H1 (cell line): ENCODE results near the gene DHX57. TPM values are rescaled to one million over a fixed set of nuclear protein-coding genes. Genes with fewer than 3 reads are reported as not detected.

ENCODE experiments used
- CTCF ChIA-PET: fragments of 300-600 bp; sonication (Branson Sonifier 250); formaldehyde crosslinking; loops from one replicate; lab custom pipeline; 2021; ENCODE audit not compliant: partially characterized antibody; lab: Charles Lee
- POLR2A ChIA-PET: fragments of 300-600 bp; sonication (Branson Sonifier 250); formaldehyde crosslinking; loops from one replicate; lab custom pipeline; 2021; ENCODE audit warnings: inconsistent platforms; ENCODE audit not compliant: partially characterized antibody; lab: Charles Lee
- DNase-seq, 2 experiments: peaks; one replicate each; pipeline versions ENCODE4 v3.0.0 to v3.0.0-alpha.2; 2010 to 2022; ENCODE audit warnings: low spot score in 2 of 2, low read depth in 1 of 2, mixed read lengths in 1 of 2
- FAIRE-seq: peaks from 2 replicates; lab custom pipeline; 2011; peaks lifted over from hg19 to GRCh38; lab: Jason Lieb, UNC
- H2AFZ ChIP-seq: 2 replicates; pipeline ENCODE4 v1.8.1; 2012; ENCODE audit warnings: low read length, inconsistent platforms
- H2AK5ac ChIP-seq: 2 replicates; pipeline ENCODE4 v1.6.1; 2013; ENCODE audit warnings: low read depth, low read length
- H2BK120ac ChIP-seq: replicated peaks from 2 replicates; pipeline ENCODE3; 2013; ENCODE audit warnings: low read depth, low read length, inconsistent platforms
- H2BK12ac ChIP-seq: 2 replicates; pipeline ENCODE4 v1.6.1; 2013; ENCODE audit warnings: low read depth, low read length
- H2BK15ac ChIP-seq: 2 replicates; pipeline ENCODE4 v1.6.1; 2013; ENCODE audit warnings: low read length
- H2BK20ac ChIP-seq: 2 replicates; pipeline ENCODE4 v1.6.1; 2013; ENCODE audit warnings: low read length
- H2BK5ac ChIP-seq: 2 replicates; pipeline ENCODE4 v1.6.1; 2013; ENCODE audit warnings: low read depth, low read length
- H3K14ac ChIP-seq: 2 replicates; pipeline ENCODE4 v1.6.1; 2013; ENCODE audit warnings: inconsistent platforms; ENCODE audit not compliant: insufficient read length
- H3K18ac ChIP-seq: 2 replicates; pipeline ENCODE4 v1.6.1; 2013; ENCODE audit warnings: low read length; ENCODE audit errors: extremely low read depth
- H3K23ac ChIP-seq: 2 replicates; pipeline ENCODE4 v1.6.1; 2013; ENCODE audit warnings: inconsistent platforms; ENCODE audit not compliant: insufficient read length
- H3K23me2 ChIP-seq: 2 replicates; pipeline ENCODE4 v1.6.1; 2013; ENCODE audit warnings: low read depth, low read length
- H3K27ac ChIP-seq: 2 replicates; pipeline ENCODE4 v1.6.1; 2011; ENCODE audit warnings: low read depth, low read length, inconsistent platforms
- H3K27me3 ChIP-seq, 4 experiments: replicated peaks in 1 of 4; 1 replicate in 1 of 4; 2 replicates in 3 of 4; pipeline versions ENCODE4 v1.6.1 to v1.8.1; 2011 to 2013; ENCODE audit warnings: low read length in 3 of 4, mild to moderate bottlenecking in 3 of 4, inconsistent platforms in 2 of 4, mixed read lengths in 2 of 4, moderate library complexity in 1 of 4; ENCODE audit not compliant: control insufficient read depth in 3 of 4, insufficient read depth in 3 of 4; ENCODE audit errors: extremely low read depth in 1 of 4
- H3K36me3 ChIP-seq, 4 experiments: 2 replicates each; pipeline versions ENCODE4 v1.6.1 to v1.8.1; 2011 to 2013; ENCODE audit warnings: mild to moderate bottlenecking in 4 of 4, low read length in 3 of 4, moderate library complexity in 2 of 4, control low read depth in 1 of 4, inconsistent platforms in 1 of 4; ENCODE audit not compliant: insufficient read depth in 4 of 4, control insufficient read depth in 2 of 4
- H3K4ac ChIP-seq: replicated peaks from 2 replicates; pipeline ENCODE3; 2013; ENCODE audit warnings: low read length, low read depth, mixed read lengths, inconsistent platforms; ENCODE audit not compliant: insufficient read length
- H3K4me1 ChIP-seq, 4 experiments: replicated peaks in 1 of 4; 1 replicate in 1 of 4; 2 replicates in 3 of 4; pipeline versions ENCODE4 v1.6.1 to v1.8.1; 2011 to 2013; ENCODE audit warnings: low read length in 3 of 4, inconsistent platforms in 2 of 4, mixed read lengths in 1 of 4; ENCODE audit not compliant: insufficient read depth in 4 of 4, control insufficient read depth in 3 of 4
- H3K4me2 ChIP-seq, 2 experiments: 2 replicates each; pipeline versions ENCODE4 v1.6.1 to v1.8.1; 2011 to 2013; ENCODE audit warnings: low read depth in 2 of 2, low read length in 2 of 2, control low read depth in 1 of 2, inconsistent platforms in 1 of 2, mild to moderate bottlenecking in 1 of 2; ENCODE audit not compliant: insufficient read depth in 1 of 2
- H3K4me3 ChIP-seq, 4 experiments: fragments of 200-600, 300-600 bp in 1 of 4; sonication (generic), shearing (Covaris generic), sonication (Bioruptor Twin) in 1 of 4; 2 replicates each; pipeline versions ENCODE4 v1.5.1 to v1.8.1; 2011 to 2016; ENCODE audit warnings: low read length in 4 of 4, low read depth in 3 of 4, control low read depth in 2 of 4, inconsistent platforms in 2 of 4, mild to moderate bottlenecking in 2 of 4, mixed read lengths in 1 of 4, moderate library complexity in 1 of 4; ENCODE audit not compliant: insufficient read depth in 2 of 4; ENCODE audit errors: extremely low read depth in 1 of 4
- H3K56ac ChIP-seq: replicated peaks from 2 replicates; pipeline ENCODE3; 2013; ENCODE audit warnings: low read depth, mild to moderate bottlenecking, mixed read lengths, low read length, inconsistent platforms; ENCODE audit not compliant: insufficient read length
- H3K79me1 ChIP-seq: 2 replicates; pipeline ENCODE4 v1.6.1; 2013; ENCODE audit warnings: low read depth, low read length, control low read depth
- H3K79me2 ChIP-seq, 2 experiments: 2 replicates each; pipeline versions ENCODE4 v1.6.1 to v1.8.1; 2012 to 2013; ENCODE audit warnings: low read length in 2 of 2, mild to moderate bottlenecking in 2 of 2, inconsistent platforms in 1 of 2; ENCODE audit not compliant: insufficient read depth in 2 of 2, control insufficient read depth in 1 of 2
- H3K9ac ChIP-seq, 4 experiments: replicated peaks in 1 of 4; 1 replicate in 1 of 4; 2 replicates in 3 of 4; pipeline versions ENCODE4 v1.6.1 to v1.8.1; 2011 to 2013; ENCODE audit warnings: low read depth in 3 of 4, low read length in 3 of 4, control low read depth in 2 of 4, mild to moderate bottlenecking in 2 of 4, moderate library complexity in 2 of 4, inconsistent platforms in 1 of 4; ENCODE audit errors: extremely low read depth in 1 of 4
- H3K9me3 ChIP-seq, 2 experiments: 2 replicates each; pipeline versions ENCODE4 v1.6.1 to v1.8.1; 2012 to 2013; ENCODE audit warnings: mild to moderate bottlenecking in 2 of 2, moderate library complexity in 2 of 2, control low read depth in 1 of 2, inconsistent platforms in 1 of 2, low read depth in 1 of 2, low read length in 1 of 2, mixed read lengths in 1 of 2; ENCODE audit not compliant: insufficient read depth in 2 of 2
- H4K20me1 ChIP-seq, 2 experiments: replicated peaks in 1 of 2; 2 replicates each; pipeline versions ENCODE3 to v1.8.1; 2011 to 2013; ENCODE audit warnings: inconsistent platforms in 2 of 2, low read length in 2 of 2, mild to moderate bottlenecking in 1 of 2; ENCODE audit not compliant: insufficient read depth in 2 of 2, control insufficient read depth in 1 of 2
- H4K5ac ChIP-seq: 2 replicates; pipeline ENCODE4 v1.6.1; 2013; ENCODE audit warnings: low read length, low read depth, mixed read lengths, inconsistent platforms; ENCODE audit not compliant: insufficient read length
- H4K8ac ChIP-seq: 2 replicates; pipeline ENCODE4 v1.8.0; 2013; ENCODE audit warnings: mild to moderate bottlenecking, moderate library complexity, low read length, inconsistent platforms; ENCODE audit not compliant: insufficient read depth; ENCODE audit errors: extremely low read depth
- H4K91ac ChIP-seq: replicated peaks from 2 replicates; pipeline ENCODE3; 2013; ENCODE audit warnings: low read length, mixed read lengths, inconsistent platforms; ENCODE audit not compliant: insufficient read length
- CEBPB ChIP-seq: IDR thresholded peaks from 2 replicates; pipeline ENCODE4 v1.6.1; 2012; ENCODE audit warnings: low read depth, low read length
- E2F6 ChIP-seq: IDR thresholded peaks from 2 replicates; pipeline ENCODE4 v1.6.1; 2012; ENCODE audit warnings: inconsistent platforms
- HDAC2 ChIP-seq, 2 experiments: fragments of 300-600 bp in 1 of 2; sonication (generic) in 1 of 2; IDR thresholded peaks; 2 replicates each; pipeline ENCODE4 v1.6.1; 2011 to 2012; ENCODE audit warnings: low read depth in 2 of 2, low read length in 2 of 2, mild to moderate bottlenecking in 2 of 2, moderate library complexity in 2 of 2, borderline replicate concordance in 1 of 2, inconsistent platforms in 1 of 2
- NRF1 ChIP-seq: IDR thresholded peaks from 2 replicates; pipeline ENCODE4 v1.6.1; 2011; ENCODE audit warnings: mild to moderate bottlenecking, low read depth, low read length, improper control_type of control experiment
- SIRT6 ChIP-seq: IDR thresholded peaks from one replicate; pipeline ENCODE4 v1.7.1; 2012; ENCODE audit warnings: low read length, inconsistent platforms
- TAF7 ChIP-seq: optimal IDR thresholded peaks from 2 replicates; pipeline ENCODE3; 2011; ENCODE audit warnings: low read depth, mild to moderate bottlenecking, inconsistent platforms, low read length, moderate library complexity, borderline replicate concordance
- TCF12 ChIP-seq: IDR thresholded peaks from 2 replicates; pipeline ENCODE4 v1.6.1; 2011; ENCODE audit warnings: low read depth, mild to moderate bottlenecking, low read length
- TEAD4 ChIP-seq: IDR thresholded peaks from 2 replicates; pipeline ENCODE4 v1.6.1; 2012; ENCODE audit warnings: low read depth, low read length, inconsistent platforms, mixed read lengths
- WGBS, 2 experiments: shearing (Covaris generic) in 1 of 2; methylation state at CpG; one replicate each; pipeline versions ENCODE4 v1.1.6 to v1.1.7; 2013 to 2015; ENCODE audit warnings: low lambda C conversion rate in 2 of 2, mixed read lengths in 2 of 2, inconsistent platforms in 1 of 2, low coverage in 1 of 2, missing lambda C conversion rate in 1 of 2; ENCODE audit not compliant: insufficient replicate concordance in 2 of 2, insufficient coverage in 1 of 2, insufficient read length in 1 of 2; ENCODE audit errors: extremely low coverage in 1 of 2, missing lambda C conversion rate in 1 of 2; 5-methylcytosine and 5-hydroxymethylcytosine counted together
- polyA plus RNA-seq, 7 experiments: library from polyadenylated mRNA; depleted of rRNA in 3 of 7; stranded (reverse) in 5 of 7; unstranded in 2 of 7; fragments of >200 nt in 5 of 7; fragments of 200-250 nt in 2 of 7; gene quantifications; 1 replicate in 5 of 7; 2 replicates in 1 of 7; 4 replicates in 1 of 7; pipeline versions ENCODE4 v1.2.1 to v1.2.3, GENCODE V29; 2011 to 2013; ENCODE audit warnings: missing spikeins in 2 of 7, mixed read lengths in 2 of 7
- total RNA-seq: library from RNA; stranded (reverse); fragmentation: NEBNext Ultra II Directional; extraction: Animal tissue kit (Norgen Biotek cat#: 25700); gene quantifications from 2 replicates; pipeline ENCODE4 v1.2.1, GENCODE V29; 2021
- TF ChIP-seq, protein P1 (sequence below): IDR thresholded peaks from 2 replicates; pipeline ENCODE4 v1.6.1; 2012; ENCODE audit warnings: low read length, inconsistent platforms

Gene DHX57
- total and polyA plus RNA-seq, 2 of the 8 experiments (the other 6 are each of a cell fraction or from before 2014, with no cell fraction given): 10.7 to 32.9 TPM

- Histone ChIP-seq H3K9me3 (no peaks in the 10 kb centered on the region), H3K23me2 (peaks cover 8% of the 10 kb centered on the region), H3K14ac (no peak overlapping the region), H2BK12ac (no peak overlapping the region), H3K23ac (no peak overlapping the region), H3K27me3 (no peaks in the 10 kb centered on the region), H2BK120ac (no peak overlapping the region), H3K4me3 (no peak overlapping the region)
- no peak for DNase-seq
- 96% methylated on average over 3 of the region's 3 CpGs; no CpG with 5 or more reads in 1 of the 2 experiments for WGBS, 2 experiments
- no peak for TF ChIP-seq TCF12
- no peak for TF ChIP-seq TAF7
- TF ChIP-seq, protein P1, sequence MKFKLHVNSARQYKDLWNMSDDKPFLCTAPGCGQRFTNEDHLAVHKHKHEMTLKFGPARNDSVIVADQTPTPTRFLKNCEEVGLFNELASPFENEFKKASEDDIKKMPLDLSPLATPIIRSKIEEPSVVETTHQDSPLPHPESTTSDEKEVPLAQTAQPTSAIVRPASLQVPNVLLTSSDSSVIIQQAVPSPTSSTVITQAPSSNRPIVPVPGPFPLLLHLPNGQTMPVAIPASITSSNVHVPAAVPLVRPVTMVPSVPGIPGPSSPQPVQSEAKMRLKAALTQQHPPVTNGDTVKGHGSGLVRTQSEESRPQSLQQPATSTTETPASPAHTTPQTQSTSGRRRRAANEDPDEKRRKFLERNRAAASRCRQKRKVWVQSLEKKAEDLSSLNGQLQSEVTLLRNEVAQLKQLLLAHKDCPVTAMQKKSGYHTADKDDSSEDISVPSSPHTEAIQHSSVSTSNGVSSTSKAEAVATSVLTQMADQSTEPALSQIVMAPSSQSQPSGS: no peak
- TF ChIP-seq HDAC2 (IDR thresholded peaks at IDR 0.05; ENCODE audit: borderline replicate concordance in 1 of 2, low read depth in 2 of 2, low read length in 2 of 2): no peak
- no peak for TF ChIP-seq SIRT6
- TF ChIP-seq CEBPB: no peak
- no peak for TF ChIP-seq NRF1
- TF ChIP-seq TEAD4: no peak
- TF ChIP-seq E2F6: no peak
- TF ChIP-seq, all 59 proteins: peak for 0
- H3K18ac ChIP-seq: no peak overlapping the region
- peaks cover 0 to 11% (median 3%) of the 10 kb centered on the region in 4 experiments; a peak in 1 of 8 replicates for H3K36me3 ChIP-seq
- no peak for FAIRE-seq
- H4K91ac ChIP-seq: no peak overlapping the region
- H3K4me2 ChIP-seq: no peak overlapping the region
- no peak overlapping the region for H3K56ac ChIP-seq
- no peak overlapping the region for H3K27ac ChIP-seq
- ChIA-PET POLR2A (interaction anchor here (0.6 to 1.3 kb wide), 2 partner anchors 120 to 232 kb away, joined by 3 read pairs; partner anchors contain the start of gene SRSF7), CTCF (no interaction called here)
- no peak overlapping the region for H3K4ac ChIP-seq
- H4K20me1 ChIP-seq: peaks cover 0 to 2% of the 10 kb centered on the region in 2 experiments
- H2AK5ac ChIP-seq: no peak overlapping the region
- no peaks in the 10 kb centered on the region for H3K4me1 ChIP-seq
- no peak overlapping the region for H2BK15ac ChIP-seq
- H3K79me2 ChIP-seq: peaks cover 0 to 40% of the 10 kb centered on the region in 2 experiments; a peak in 2 of 4 replicates
- no peaks in the 10 kb centered on the region for H3K79me1 ChIP-seq
- H2AFZ ChIP-seq: no peak overlapping the region
- no peak overlapping the region for H4K8ac ChIP-seq
- H2BK20ac ChIP-seq: no peak overlapping the region
- H3K9ac ChIP-seq: no peak overlapping the region
- no peak overlapping the region for H2BK5ac ChIP-seq
- H4K5ac ChIP-seq: no peak overlapping the region
Measured at GRCh38 chr2:38871432-38871831, 4.3 kb downstream of the DHX57 start.
